Mesothelial cell of epicardium (in vitro differentiated cells): ENCODE results near the gene UTP3. TPM values are rescaled to one million over a fixed set of nuclear protein-coding genes. Genes with fewer than 3 reads are reported as not detected.
"Not testable (repeated sequence)": the region's sequence is repeated elsewhere in the genome, so short reads cannot be mapped to it uniquely, and the experiment has no call there.

Experiments
- DNase-seq, 2 experiments: peaks; one replicate each; pipeline ENCODE4 v3.0.0; 2021; ENCODE audit warnings: low spot score in 2 of 2; ENCODE audit not compliant: unreplicated experiment in 2 of 2
- H3K27ac Mint-ChIP-seq: 2 replicates; pipeline ENCODE4 v1.8.0; 2021; ENCODE audit warnings: mixed read lengths
- H3K27me3 Mint-ChIP-seq: 2 replicates; pipeline ENCODE4 v1.8.0; 2021; ENCODE audit warnings: low read depth, mixed read lengths
- H3K36me3 Mint-ChIP-seq: 2 replicates; pipeline ENCODE4 v1.8.0; 2021; ENCODE audit warnings: mixed read lengths
- H3K4me1 Mint-ChIP-seq: 2 replicates; pipeline ENCODE4 v1.8.0; 2021; ENCODE audit warnings: mixed read lengths
- H3K4me3 Mint-ChIP-seq: 2 replicates; pipeline ENCODE4 v1.8.0; 2021; ENCODE audit warnings: mild to moderate bottlenecking, moderate library complexity, mixed read lengths
- H3K9me3 Mint-ChIP-seq: 2 replicates; pipeline ENCODE4 v1.8.0; 2021; ENCODE audit warnings: mixed read lengths
- CTCF ChIP-seq: fragments of 200-600 bp; sonication (generic); IDR thresholded peaks from one replicate; pipeline ENCODE4 v1.5.0; 2021; ENCODE audit warnings: antibody characterized with exemption; ENCODE audit not compliant: unreplicated experiment
- total RNA-seq: library from RNA; stranded (reverse); gene quantifications from 3 replicates; pipeline ENCODE4 v1.2.1, GENCODE V29; 2021

Gene UTP3
- total RNA-seq, 1 donor from 2014 or later: 28.0 TPM

GRCh38 chr4:70678383-70678999 is 9.8 kb upstream of the UTP3 start:
- peak overlapping the region; percentile 5 for H3K27ac Mint-ChIP-seq
- H3K27me3 Mint-ChIP-seq: peaks cover 5% of the 10 kb centered on the region
- no peak for TF ChIP-seq CTCF
- H3K9me3 Mint-ChIP-seq: no peaks in the 10 kb centered on the region
- peaks cover 20% of the 10 kb centered on the region for H3K4me1 Mint-ChIP-seq
- no peaks in the 10 kb centered on the region for H3K36me3 Mint-ChIP-seq
- H3K4me3 Mint-ChIP-seq: no peak overlapping the region
- no peak for DNase-seq

- Mint-ChIP-seq H3K4me1 (peaks cover 8% of the 10 kb centered on the region), H3K36me3 (no peaks in the 10 kb centered on the region), H3K9me3 (no peaks in the 10 kb centered on the region), H3K27me3 (no peaks in the 10 kb centered on the region), H3K4me3 (no peak overlapping the region), H3K27ac (peak overlapping the region; percentile 37)
- no peak for TF ChIP-seq CTCF
- DNase-seq: no peak
Measured at GRCh38 chr4:70680934-70681333, 7.4 kb upstream of the UTP3 start.

- H3K27me3 Mint-ChIP-seq: no peaks in the 10 kb centered on the region
- peaks cover 8% of the 10 kb centered on the region for H3K4me1 Mint-ChIP-seq
- no peak for TF ChIP-seq CTCF
- H3K36me3 Mint-ChIP-seq: no peaks in the 10 kb centered on the region
- no peak overlapping the region for H3K27ac Mint-ChIP-seq
- H3K4me3 Mint-ChIP-seq: no peak overlapping the region
- DNase-seq: no peak
- no peaks in the 10 kb centered on the region for H3K9me3 Mint-ChIP-seq
Measured at GRCh38 chr4:70681704-70682103, 6.6 kb upstream of the UTP3 start.

- not testable (repeated sequence) for H3K4me1 Mint-ChIP-seq, H3K9me3 Mint-ChIP-seq, H3K27me3 Mint-ChIP-seq, DNase-seq, H3K27ac Mint-ChIP-seq, H3K4me3 Mint-ChIP-seq, H3K36me3 Mint-ChIP-seq
Measured at GRCh38 chr4:70682142-70682541, 6.2 kb upstream of the UTP3 start.

GRCh38 chr4:70687392-70687791 is 940 bp upstream of the UTP3 start:
- H3K9me3 Mint-ChIP-seq: no peaks in the 10 kb centered on the region

GRCh38 chr4:70688795-70689231 is 481 bp downstream of the UTP3 start:
- H3K27me3 Mint-ChIP-seq: no peaks in the 10 kb centered on the region
- H3K9me3 Mint-ChIP-seq: no peaks in the 10 kb centered on the region
- H3K27ac Mint-ChIP-seq: peak overlapping the region; percentile 98
- peak overlapping the region; percentile 95 for H3K4me3 Mint-ChIP-seq
- peaks cover 5% of the 10 kb centered on the region for H3K36me3 Mint-ChIP-seq
- peak in 1 of 2 experiments; percentile 38 for DNase-seq
- peaks cover 33% of the 10 kb centered on the region for H3K4me1 Mint-ChIP-seq
- TF ChIP-seq CTCF: no peak

More at GRCh38 chr4:70687392-70687791, 940 bp upstream of the UTP3 start:
- no peak for DNase-seq
- Mint-ChIP-seq H3K4me3 (peak overlapping the region; percentile 95), H3K27ac (peak overlapping the region; percentile 98), H3K27me3 (no peaks in the 10 kb centered on the region), H3K4me1 (peaks cover 33% of the 10 kb centered on the region), H3K36me3 (peaks cover 5% of the 10 kb centered on the region)
- no peak for TF ChIP-seq CTCF
